GM18507 (cell line): ENCODE data around the gene ZBTB21.

Experiments used
- DNase-seq: peaks from one replicate; pipeline ENCODE4 v3.0.0; 2011; ENCODE audit warnings: low read depth; ENCODE audit not compliant: insufficient read length; ENCODE audit errors: extremely low spot score
- FAIRE-seq: peaks from 2 replicates; lab custom pipeline; 2011; peaks lifted over from hg19 to GRCh38; lab: Jason Lieb, UNC

ZBTB21 gene

GRCh38 chr21:42022906-42023305, 12.7 kb upstream of the ZBTB21 start:
- DNase-seq (no peak), FAIRE-seq (no peak)

GRCh38 chr21:42022091-42022430, 11.9 kb upstream of the ZBTB21 start:
- DNase-seq (no peak), FAIRE-seq (no peak)

- DNase-seq = no peak
- no peak for FAIRE-seq
Observed at GRCh38 chr21:42021371-42022090, 11.4 kb upstream of the ZBTB21 start.

GRCh38 chr21:42019706-42020105, 9.5 kb upstream of the ZBTB21 start:
- no peak for DNase-seq
- no peak for FAIRE-seq

- DNase-seq (no peak), FAIRE-seq (no peak)
Observed at GRCh38 chr21:42019101-42019605, 9.0 kb upstream of the ZBTB21 start.

- FAIRE-seq (no peak), DNase-seq (no peak)
Observed at GRCh38 chr21:42017022-42017421, 6.9 kb upstream of the ZBTB21 start.

GRCh38 chr21:42016364-42016985, 6.3 kb upstream of the ZBTB21 start:
- FAIRE-seq (no peak), DNase-seq (no peak)

GRCh38 chr21:42013931-42014330, 3.8 kb upstream of the ZBTB21 start:
- FAIRE-seq (no peak), DNase-seq (no peak)

- no peak for DNase-seq
- no peak for FAIRE-seq
Observed at GRCh38 chr21:42013376-42013775, 3.2 kb upstream of the ZBTB21 start.

- DNase-seq = no peak
Observed at GRCh38 chr21:42012763-42013329, 2.7 kb upstream of the ZBTB21 start.

GRCh38 chr21:42012344-42012743, 2.2 kb upstream of the ZBTB21 start:
- no peak for FAIRE-seq
- no peak for DNase-seq

More at GRCh38 chr21:42012763-42013329, 2.7 kb upstream of the ZBTB21 start:
- no peak for FAIRE-seq

- DNase-seq (no peak), FAIRE-seq (no peak)
Observed at GRCh38 chr21:42010507-42011495, 641 bp upstream of the ZBTB21 start.

- no peak for DNase-seq
- no peak for FAIRE-seq
Observed at GRCh38 chr21:42009018-42009830, 936 bp downstream of the ZBTB21 start.

- no peak for DNase-seq
- no peak for FAIRE-seq
Observed at GRCh38 chr21:42007356-42007940, 2.7 kb downstream of the ZBTB21 start.

GRCh38 chr21:42006765-42007164, 3.4 kb downstream of the ZBTB21 start:
- DNase-seq (no peak), FAIRE-seq (no peak)

GRCh38 chr21:42004406-42005199, 5.6 kb downstream of the ZBTB21 start:
- no peak for DNase-seq
- FAIRE-seq = no peak

GRCh38 chr21:42003051-42003461, 7.1 kb downstream of the ZBTB21 start:
- DNase-seq (no peak), FAIRE-seq (no peak)

GRCh38 chr21:42002421-42002958, 7.7 kb downstream of the ZBTB21 start:
- DNase-seq = no peak
- FAIRE-seq = peak; percentile 86
